HepG2 (cell line): ENCODE measurements around the gene PDPR. TPM values are rescaled to one million over a fixed set of nuclear protein-coding genes. Genes with fewer than 3 reads are reported as not detected.

Source experiments
- DDIT3 ChIP-seq: sonication (generic); formaldehyde crosslinking; IDR thresholded peaks from 2 replicates; pipeline ENCODE4 v1.4.0; 2020; ENCODE audit warnings: mild to moderate bottlenecking, missing genetic modification reagents
- ELF3 ChIP-seq: IDR thresholded peaks from 2 replicates; pipeline ENCODE4 v1.6.1; 2016; ENCODE audit warnings: missing genetic modification reagents, missing compliant biosample characterization
- FOSL2 ChIP-seq: sonication (generic); formaldehyde crosslinking; IDR thresholded peaks from 2 replicates; pipeline ENCODE4 v1.4.0; 2020; ENCODE audit warnings: missing genetic modification reagents
- FOXO4 ChIP-seq: sonication (generic); formaldehyde crosslinking; conservative IDR thresholded peaks from 2 replicates; pipeline ENCODE4 v1.8.1; 2023; ENCODE audit warnings: missing genetic modification reagents
- HDAC1 ChIP-seq: sonication (generic); formaldehyde crosslinking; IDR thresholded peaks from 2 replicates; pipeline ENCODE4 v1.5.1; 2020; ENCODE audit warnings: mild to moderate bottlenecking, missing genetic modification reagents
- HMG20A ChIP-seq: IDR thresholded peaks from 2 replicates; pipeline ENCODE4 v1.6.1; 2016; ENCODE audit warnings: borderline replicate concordance
- KAT2B ChIP-seq: fragments of 150-350 bp; IDR thresholded peaks from 2 replicates; pipeline ENCODE4 v1.6.1; 2014; ENCODE audit warnings: low read depth, low read length, borderline replicate concordance
- MED8 ChIP-seq: sonication (generic); formaldehyde crosslinking; IDR thresholded peaks from 2 replicates; pipeline ENCODE4 v1.8.1; 2023; ENCODE audit warnings: mild to moderate bottlenecking, missing genetic modification reagents; ENCODE audit not compliant: insufficient replicate concordance
- NFATC3 ChIP-seq: sonication (generic); formaldehyde crosslinking; IDR thresholded peaks from 2 replicates; pipeline ENCODE4 v1.5.1; 2020; ENCODE audit warnings: mild to moderate bottlenecking, missing genetic modification reagents
- NFKB2 ChIP-seq: sonication (generic); formaldehyde crosslinking; IDR thresholded peaks from 2 replicates; pipeline ENCODE4 v1.4.0; 2020; ENCODE audit warnings: missing genetic modification reagents, borderline replicate concordance
- PAF1 ChIP-seq: IDR thresholded peaks from 2 replicates; pipeline ENCODE4 v1.6.1; 2016; ENCODE audit warnings: missing genetic modification reagents, missing compliant biosample characterization
- PRMT3 ChIP-seq: sonication (generic); formaldehyde crosslinking; IDR thresholded peaks from 2 replicates; pipeline ENCODE4 v1.8.1; 2022; ENCODE audit warnings: low read depth, mild to moderate bottlenecking, moderate library complexity, missing genetic modification reagents, borderline replicate concordance
- SMAD3 ChIP-seq: sonication (generic); formaldehyde crosslinking; IDR thresholded peaks from 2 replicates; pipeline ENCODE4 v1.4.0; 2020; ENCODE audit warnings: missing genetic modification reagents
- SOX6 ChIP-seq, 2 experiments: fragments of 450-650 bp in 1 of 2; sonication (generic) in 1 of 2; formaldehyde crosslinking in 1 of 2; IDR thresholded peaks; 2 replicates each; pipeline versions ENCODE4 v1.4.0 to v1.6.1; 2017 to 2020; ENCODE audit warnings: antibody characterized with exemption in 1 of 2, mild to moderate bottlenecking in 1 of 2, missing genetic modification reagents in 1 of 2
- SRSF9 ChIP-seq: fragments of 200-400 bp; formaldehyde crosslinking; IDR thresholded peaks from 2 replicates; pipeline ENCODE4 v1.6.1; 2018; ENCODE audit warnings: borderline replicate concordance, mild to moderate bottlenecking, low read depth, low read length; ENCODE audit not compliant: insufficient read depth, poor library complexity, severe bottlenecking
- SSRP1 ChIP-seq: IDR thresholded peaks from 2 replicates; pipeline ENCODE4 v1.6.1; 2016; ENCODE audit warnings: control low read depth
- TEAD3 ChIP-seq: optimal IDR thresholded peaks from 2 replicates; pipeline ENCODE3; 2016; ENCODE audit warnings: borderline replicate concordance
- ZNF235 ChIP-seq: sonication (generic); formaldehyde crosslinking; IDR thresholded peaks from 2 replicates; pipeline ENCODE4 v1.8.1; 2023; ENCODE audit warnings: mild to moderate bottlenecking, missing genetic modification reagents, borderline replicate concordance
- ZNF33B ChIP-seq: sonication (generic); formaldehyde crosslinking; IDR thresholded peaks from 2 replicates; pipeline ENCODE4 v1.5.1; 2020; ENCODE audit warnings: mild to moderate bottlenecking, missing genetic modification reagents
- ZNF570 ChIP-seq: sonication (generic); formaldehyde crosslinking; IDR thresholded peaks from 2 replicates; pipeline ENCODE4 v1.4.0; 2020; ENCODE audit warnings: mild to moderate bottlenecking, missing genetic modification reagents, borderline replicate concordance
- ZNF605 ChIP-seq: sonication (generic); formaldehyde crosslinking; IDR thresholded peaks from 2 replicates; pipeline ENCODE4 v1.8.0; 2022; ENCODE audit warnings: mild to moderate bottlenecking, missing genetic modification reagents
- ZNF609 ChIP-seq: sonication (generic); formaldehyde crosslinking; IDR thresholded peaks from 2 replicates; pipeline ENCODE4 v1.4.0; 2020; ENCODE audit warnings: mild to moderate bottlenecking, missing genetic modification reagents, borderline replicate concordance
- ZNF619 ChIP-seq: sonication (generic); formaldehyde crosslinking; IDR thresholded peaks from 2 replicates; pipeline ENCODE4 v1.4.0; 2020; ENCODE audit warnings: mild to moderate bottlenecking, missing genetic modification reagents
- ZNF75D ChIP-seq: sonication (generic); formaldehyde crosslinking; IDR thresholded peaks from 2 replicates; pipeline ENCODE4 v1.8.1; 2023; ENCODE audit warnings: missing genetic modification reagents, mild to moderate bottlenecking, borderline replicate concordance
- ZNF782 ChIP-seq: sonication (generic); formaldehyde crosslinking; IDR thresholded peaks from 2 replicates; pipeline ENCODE4 v1.4.0; 2020; ENCODE audit warnings: missing genetic modification reagents, mild to moderate bottlenecking, borderline replicate concordance
- ZSCAN12 ChIP-seq: sonication (generic); formaldehyde crosslinking; IDR thresholded peaks from 2 replicates; pipeline ENCODE4 v1.9.0; 2021; ENCODE audit warnings: mild to moderate bottlenecking, missing genetic modification reagents
- polyA plus RNA-seq, 8 experiments: library from polyadenylated mRNA; depleted of rRNA in 3 of 8; stranded (reverse) in 7 of 8; unstranded in 1 of 8; fragments of >200 nt; fragmentation: Illumina TruSeq in 4 of 8; extraction: Trizol in 4 of 8; gene quantifications; 2 replicates each; pipeline versions ENCODE4 v1.2.1 to v1.2.3, GENCODE V29; 2011 to 2016; ENCODE audit warnings: low read depth in 4 of 8, missing spikeins in 1 of 8, mixed read lengths in 1 of 8; ENCODE audit not compliant: insufficient read depth in 1 of 8
- total RNA-seq, 5 experiments: library from RNA; depleted of rRNA; stranded (reverse); fragments of >200 nt; fragmentation: Illumina TruSeq; extraction: Trizol; gene quantifications; 2 replicates each; pipeline ENCODE4 v1.2.3, GENCODE V29; 2016; ENCODE audit warnings: low read depth in 1 of 5

Gene PDPR
- total and polyA plus RNA-seq, 2 of the 13 experiments (the other 11 are each of a cell fraction or from before 2014, with no cell fraction given): 19.5 to 29.9 TPM

- no peak for TF ChIP-seq KAT2B
- no peak for TF ChIP-seq ZNF75D (CRISPR knock-in tag)
- TF ChIP-seq NFKB2: no peak; the same call in 1 of the 2 replicates
- TF ChIP-seq PAF1 (CRISPR knock-in tag): no peak
- TF ChIP-seq NFATC3 (CRISPR knock-in tag): no peak
- TF ChIP-seq MED8: no peak
- TF ChIP-seq ZNF782 (CRISPR knock-in tag): peak; percentile 77; the same call in 1 of the 2 replicates
- no peak for TF ChIP-seq HDAC1
- TF ChIP-seq ZNF235 (CRISPR knock-in tag): no peak
- TF ChIP-seq ZNF609 (CRISPR knock-in tag): 0 out of 2 replicates have a peak, but pooled peaks have one; percentile 12
- TF ChIP-seq SOX6 (IDR thresholded peaks at IDR 0.05): no peak
- TF ChIP-seq SOX6 (CRISPR knock-in tag; IDR thresholded peaks at IDR 0.05): no peak
- 0 out of 2 replicates have a peak, but pooled peaks have one; percentile 3 for TF ChIP-seq SSRP1
- TF ChIP-seq TEAD3 (CRISPR knock-in tag): peak; percentile 38
- no peak for TF ChIP-seq PRMT3 (CRISPR knock-in tag)
- no peak for TF ChIP-seq DDIT3 (CRISPR knock-in tag)
- no peak for TF ChIP-seq ZNF33B (CRISPR knock-in tag)
- no peak for TF ChIP-seq FOXO4 (CRISPR knock-in tag)
- TF ChIP-seq ZNF605 (CRISPR knock-in tag): no peak
- no peak; the same call in 1 of the 2 replicates for TF ChIP-seq ZNF570 (CRISPR knock-in tag)
- peak; percentile 53 for TF ChIP-seq FOSL2
- TF ChIP-seq ZNF619: no peak
- TF ChIP-seq SRSF9: no peak
- no peak for TF ChIP-seq ZSCAN12 (CRISPR knock-in tag)
- TF ChIP-seq SMAD3: no peak
- no peak for TF ChIP-seq ELF3
- TF ChIP-seq HMG20A (CRISPR knock-in tag): no peak
Observed at GRCh38 chr16:70151941-70152509, 37.9 kb downstream of the PDPR start (continued).
